ENCODE results near the gene STRADB.

Gene STRADB

DNA sequence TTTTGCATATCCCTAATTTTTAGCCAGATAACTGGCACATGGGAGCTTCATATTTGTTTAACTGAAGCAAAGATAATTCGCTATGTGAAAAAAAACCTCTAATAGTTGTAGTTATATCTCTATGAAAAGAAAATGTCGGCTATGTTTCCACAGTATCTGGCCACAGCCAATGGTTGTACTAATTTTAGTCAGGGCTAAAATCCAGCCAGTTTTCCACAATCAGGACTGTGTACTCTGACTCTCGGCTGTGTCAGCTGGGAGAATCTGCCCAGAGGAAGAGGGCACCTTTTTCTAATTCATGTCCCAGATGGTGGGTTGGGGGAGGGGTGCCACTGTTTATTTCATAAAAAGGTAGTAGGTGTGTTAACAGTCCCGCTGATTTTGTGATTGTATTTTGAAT lies 38.8 kb downstream of the STRADB start:
- Mint-ChIP-seq H3K27me3 (peaks cover 7 to 19% of the 10 kb centered on the region in 2 donors), H3K4me1 (ENCODE audit: low read depth in 2 of 2) (no peaks in the 10 kb centered on the region), H3K27ac (no peak overlapping the region), H3K9me3 (no peaks in the 10 kb centered on the region), H3K36me3 (ENCODE audit: insufficient read depth) (no peaks in the 10 kb centered on the region), H3K4me3 (no peak overlapping the region)
- ATAC-seq (replicated peaks) (no peak), DNase-seq (no peak)

DNA sequence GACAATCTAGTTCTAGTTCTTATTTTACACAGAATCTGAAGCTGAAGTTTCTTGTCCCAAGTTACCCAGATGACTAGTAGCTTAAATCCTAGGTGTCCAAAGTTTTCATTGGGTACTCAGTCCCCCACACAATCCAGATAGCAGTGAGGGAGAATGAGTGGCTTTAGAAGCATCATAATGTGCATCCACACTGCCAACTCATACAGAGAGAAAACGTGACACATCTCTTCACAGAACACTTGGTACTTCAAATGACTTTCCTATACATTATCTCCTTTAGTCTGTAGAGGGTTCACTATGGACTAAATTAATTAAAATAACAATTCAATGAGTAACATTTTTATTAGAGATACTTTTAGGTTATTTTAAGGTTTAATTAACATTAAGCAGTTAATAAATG lies 45.2 kb downstream of the STRADB start:
- Mint-ChIP-seq H3K36me3 (ENCODE audit: insufficient read depth) (no peaks in the 10 kb centered on the region), H3K4me1 (ENCODE audit: low read depth in 2 of 2) (no peaks in the 10 kb centered on the region), H3K9me3 (no peaks in the 10 kb centered on the region), H3K4me3 (no peak overlapping the region), H3K27ac (no peak overlapping the region), H3K27me3 (peaks cover 18 to 20% of the 10 kb centered on the region in 2 donors)
- DNase-seq, result no peak
- no peak for ATAC-seq (replicated peaks)

DNA sequence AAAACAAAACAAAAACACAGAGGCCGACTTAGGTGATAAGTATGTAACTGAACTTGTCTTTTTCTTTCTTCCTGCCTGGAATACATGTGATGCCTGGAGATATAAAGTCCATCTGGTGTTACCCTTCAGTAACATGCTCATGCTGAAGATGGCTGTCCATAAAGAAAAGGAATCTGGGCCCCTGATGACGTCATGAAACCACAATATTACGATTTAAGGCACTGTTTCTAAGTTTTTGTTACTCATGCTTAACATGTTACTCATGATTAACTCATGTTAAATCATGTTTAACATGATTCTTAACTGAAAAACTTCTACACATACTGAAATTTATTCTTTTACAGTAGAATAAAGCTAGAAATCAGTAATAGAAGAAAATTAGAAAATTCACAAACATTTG lies 49.0 kb downstream of the STRADB start:
- no peak for ATAC-seq (replicated peaks)
- Mint-ChIP-seq H3K4me1 (ENCODE audit: low read depth in 2 of 2) (no peaks in the 10 kb centered on the region), H3K27me3 (peaks cover 15 to 18% of the 10 kb centered on the region in 2 donors), H3K27ac (no peak overlapping the region), H3K4me3 (no peak overlapping the region), H3K36me3 (ENCODE audit: insufficient read depth) (no peaks in the 10 kb centered on the region), H3K9me3 (peaks cover 0 to 13% of the 10 kb centered on the region in 2 donors)
- no peak for DNase-seq

DNA sequence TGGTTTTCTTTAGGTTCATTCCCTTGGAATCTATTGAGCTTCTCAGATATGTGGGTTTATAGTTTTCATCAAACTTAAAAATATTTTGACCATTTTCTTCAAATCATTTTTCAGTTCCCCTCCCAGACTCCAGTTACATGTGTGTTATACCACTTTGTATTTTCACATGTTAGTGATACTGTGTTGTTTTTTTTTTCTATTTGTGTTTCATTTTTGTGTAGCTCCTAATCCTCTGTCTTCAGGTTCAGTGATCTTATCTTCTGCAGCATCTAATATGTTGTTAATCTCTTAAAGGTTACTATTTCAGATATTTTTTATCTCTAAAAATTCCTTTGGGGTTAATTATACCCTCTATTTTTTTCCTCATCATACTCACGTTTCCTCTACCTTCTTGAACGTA lies 51.2 kb downstream of the STRADB start:
- Mint-ChIP-seq H3K27ac (no peak overlapping the region), H3K36me3 (ENCODE audit: insufficient read depth) (no peaks in the 10 kb centered on the region), H3K9me3 (peaks cover 0 to 13% of the 10 kb centered on the region in 2 donors), H3K27me3 (peaks cover 11 to 14% of the 10 kb centered on the region in 2 donors), H3K4me1 (ENCODE audit: low read depth in 2 of 2) (no peaks in the 10 kb centered on the region), H3K4me3 (no peak overlapping the region)
- no peak for DNase-seq
- no peak for ATAC-seq (replicated peaks)

DNA sequence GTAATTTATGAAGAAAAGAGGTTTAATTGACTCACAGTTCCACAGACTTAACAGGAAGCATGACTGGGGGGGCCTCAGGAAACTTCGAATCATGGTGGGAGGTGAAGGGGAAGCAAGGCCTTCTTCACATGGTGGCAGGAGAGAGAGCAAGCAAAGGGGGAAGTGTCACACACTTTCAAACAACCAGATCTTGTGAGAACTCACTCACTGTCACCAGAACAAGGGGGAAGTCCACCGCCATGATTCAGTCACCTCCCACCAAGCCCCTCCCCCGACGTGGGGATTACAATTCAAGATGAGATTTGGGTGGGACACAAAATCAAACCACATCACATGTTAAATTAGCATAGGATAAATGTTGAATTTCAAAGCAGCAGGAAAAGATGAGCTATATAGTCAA lies 56.2 kb downstream of the STRADB start:
- ATAC-seq (replicated peaks) (no peak), DNase-seq (no peak)
- H3K9me3 Mint-ChIP-seq, result peaks cover 0 to 10% of the 10 kb centered on the region in 2 donors
- no peaks in the 10 kb centered on the region for H3K36me3 Mint-ChIP-seq (ENCODE audit: insufficient read depth)
- H3K4me3 Mint-ChIP-seq, result no peak overlapping the region
- no peak overlapping the region for H3K27ac Mint-ChIP-seq
- H3K27me3 Mint-ChIP-seq, result peaks cover 0 to 6% of the 10 kb centered on the region in 2 donors
- no peaks in the 10 kb centered on the region for H3K4me1 Mint-ChIP-seq (ENCODE audit: low read depth in 2 of 2)

DNA sequence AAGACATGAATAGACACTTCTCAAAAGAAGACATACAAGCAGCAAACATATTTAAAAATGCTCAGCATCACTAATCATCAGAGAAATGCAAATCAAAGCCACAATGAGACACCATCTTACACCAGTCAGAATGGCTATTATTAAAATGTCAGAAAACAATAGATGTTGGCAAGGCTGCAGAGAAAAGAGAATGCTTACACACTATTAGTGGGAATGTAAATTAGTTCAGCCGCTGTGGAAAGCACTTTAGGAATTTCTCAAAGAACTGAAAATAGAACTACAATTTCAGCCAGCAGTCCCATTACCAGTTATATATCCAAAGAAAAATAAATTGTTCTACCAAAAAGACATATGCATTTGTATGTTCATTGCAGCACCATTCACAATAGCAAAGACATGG lies 61.7 kb downstream of the STRADB start:
- no peaks in the 10 kb centered on the region for H3K9me3 Mint-ChIP-seq
- H3K27ac Mint-ChIP-seq, result peak overlapping the region in 1 of 2 donors; percentile 20
- DNase-seq, result no peak
- H3K36me3 Mint-ChIP-seq (ENCODE audit: insufficient read depth), result no peaks in the 10 kb centered on the region
- no peak overlapping the region for H3K4me3 Mint-ChIP-seq
- H3K4me1 Mint-ChIP-seq (ENCODE audit: low read depth in 2 of 2), result no peaks in the 10 kb centered on the region
- H3K27me3 Mint-ChIP-seq, result peaks cover 0 to 8% of the 10 kb centered on the region in 2 donors
- no peak for ATAC-seq (replicated peaks)

DNA sequence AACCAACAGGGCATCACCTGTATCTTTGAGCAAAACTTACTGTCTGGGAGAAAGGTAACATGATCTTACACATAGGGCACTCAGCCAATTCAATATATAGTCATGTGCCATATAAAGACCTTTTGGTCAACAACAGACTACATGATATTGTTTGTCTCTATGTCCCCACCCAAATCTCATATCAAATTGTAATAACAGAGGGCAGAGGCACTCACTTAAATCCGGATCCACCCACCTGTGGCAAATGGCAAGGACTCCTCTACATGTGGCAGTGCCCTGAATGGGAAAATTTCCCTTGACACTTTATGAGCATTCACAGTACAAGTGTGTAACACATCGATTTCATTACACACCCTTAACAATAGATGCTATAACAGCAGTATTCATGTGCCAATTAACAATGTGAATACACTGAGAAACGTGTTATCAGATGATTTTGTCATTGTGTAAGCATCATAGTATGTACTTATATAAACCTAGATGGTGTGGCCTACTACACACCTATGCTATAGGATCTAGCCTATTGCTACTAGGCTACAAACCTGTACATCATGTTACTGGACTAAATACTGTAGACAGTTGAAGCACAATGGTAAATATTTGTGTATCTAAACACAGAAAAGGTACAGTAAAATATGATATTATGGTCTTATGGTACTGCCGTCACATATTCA lies 64.2 kb downstream of the STRADB start:
- Mint-ChIP-seq H3K36me3 (ENCODE audit: insufficient read depth) (peaks cover 4% of the 10 kb centered on the region), H3K4me3 (no peak overlapping the region), H3K27ac (no peak overlapping the region), H3K9me3 (peaks cover 7 to 13% of the 10 kb centered on the region in 2 donors), H3K4me1 (ENCODE audit: low read depth in 2 of 2) (no peaks in the 10 kb centered on the region), H3K27me3 (peaks cover 0 to 24% of the 10 kb centered on the region in 2 donors)
- ATAC-seq (replicated peaks) (no peak), DNase-seq (no peak)

DNA sequence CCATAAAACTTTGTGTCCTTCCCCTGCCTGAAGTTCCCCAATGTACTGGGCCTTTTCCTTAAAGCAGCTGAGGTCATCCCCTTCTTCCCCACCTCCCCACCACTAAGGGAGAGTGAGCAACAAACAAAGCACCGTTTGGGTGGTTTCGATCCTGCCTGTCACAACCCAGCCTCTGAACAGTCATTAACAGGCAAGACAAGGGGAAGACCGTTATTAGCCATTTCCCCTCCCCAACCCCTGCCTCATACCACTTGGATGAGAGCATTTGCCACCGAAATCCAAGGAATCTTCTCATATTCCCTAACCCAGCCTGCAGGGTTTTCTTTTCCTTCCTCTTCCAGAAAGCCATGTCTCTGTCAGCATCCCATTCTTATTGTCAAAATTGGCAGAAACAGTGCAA lies 65.6 kb downstream of the STRADB start:
- no peak overlapping the region for H3K4me3 Mint-ChIP-seq
- peaks cover 7 to 13% of the 10 kb centered on the region in 2 donors for H3K9me3 Mint-ChIP-seq
- ATAC-seq (replicated peaks), result no peak
- no peak for DNase-seq
- H3K27me3 Mint-ChIP-seq, result peaks cover 0 to 31% of the 10 kb centered on the region in 2 donors
- H3K4me1 Mint-ChIP-seq (ENCODE audit: low read depth in 2 of 2), result no peaks in the 10 kb centered on the region
- H3K36me3 Mint-ChIP-seq (ENCODE audit: insufficient read depth), result peaks cover 4% of the 10 kb centered on the region
- H3K27ac Mint-ChIP-seq, result no peak overlapping the region

DNA sequence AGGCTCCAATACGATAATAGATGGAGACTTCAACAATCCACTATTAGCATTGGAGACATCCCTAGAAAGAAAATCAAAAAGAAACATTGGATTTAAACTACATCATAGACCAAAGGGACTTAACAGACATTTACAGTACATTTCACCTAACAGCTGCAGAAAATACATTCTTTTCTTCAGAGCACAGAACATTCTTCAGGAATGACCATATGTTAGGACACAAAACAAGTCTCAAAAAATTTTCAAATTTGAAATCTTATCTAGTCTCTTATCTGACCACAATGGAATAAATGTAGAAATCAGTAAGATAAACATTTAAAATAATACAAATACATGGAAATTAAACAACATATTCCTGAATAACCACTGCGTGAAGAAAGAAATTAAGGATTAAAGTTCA lies 68.7 kb downstream of the STRADB start:
- no peak for DNase-seq
- Mint-ChIP-seq H3K9me3 (peaks cover 7 to 20% of the 10 kb centered on the region in 2 donors), H3K27ac (peak overlapping the region in 1 of 2 donors; percentile 78), H3K4me3 (no peak overlapping the region), H3K4me1 (ENCODE audit: low read depth in 2 of 2) (peaks cover under 1 to 5% of the 10 kb centered on the region in 2 donors), H3K27me3 (peaks cover 0 to 47% of the 10 kb centered on the region in 2 donors), H3K36me3 (ENCODE audit: insufficient read depth) (peaks cover 7% of the 10 kb centered on the region)
- ATAC-seq (replicated peaks), result no peak

DNA sequence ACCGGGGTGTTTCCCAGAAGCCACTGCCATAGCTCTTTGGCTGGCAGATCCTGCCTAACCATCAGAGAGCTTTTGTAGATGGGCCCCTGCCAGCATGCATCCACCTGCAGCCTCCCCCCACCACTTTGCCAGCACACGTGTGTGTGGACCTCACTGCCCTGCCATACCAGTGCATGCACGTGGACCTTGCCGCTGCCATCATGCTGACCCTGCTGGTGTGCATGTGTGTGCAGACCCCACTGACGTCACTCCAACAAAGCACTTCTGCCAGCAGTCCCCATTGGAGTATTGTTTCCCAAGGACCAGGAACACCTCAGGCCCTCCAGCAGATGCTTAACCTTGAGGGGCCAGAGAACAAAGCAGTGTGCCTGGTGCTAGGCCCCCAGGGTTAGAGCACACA lies 71.4 kb downstream of the STRADB start:
- Mint-ChIP-seq H3K9me3 (peaks cover 7 to 33% of the 10 kb centered on the region in 2 donors), H3K27me3 (peaks cover 0 to 48% of the 10 kb centered on the region in 2 donors), H3K4me1 (ENCODE audit: low read depth in 2 of 2) (peaks cover 5 to 13% of the 10 kb centered on the region in 2 donors), H3K4me3 (no peak overlapping the region), H3K27ac (no peak overlapping the region), H3K36me3 (ENCODE audit: insufficient read depth) (peaks cover 10% of the 10 kb centered on the region)
- no peak for DNase-seq
- no peak for ATAC-seq (replicated peaks)

DNA sequence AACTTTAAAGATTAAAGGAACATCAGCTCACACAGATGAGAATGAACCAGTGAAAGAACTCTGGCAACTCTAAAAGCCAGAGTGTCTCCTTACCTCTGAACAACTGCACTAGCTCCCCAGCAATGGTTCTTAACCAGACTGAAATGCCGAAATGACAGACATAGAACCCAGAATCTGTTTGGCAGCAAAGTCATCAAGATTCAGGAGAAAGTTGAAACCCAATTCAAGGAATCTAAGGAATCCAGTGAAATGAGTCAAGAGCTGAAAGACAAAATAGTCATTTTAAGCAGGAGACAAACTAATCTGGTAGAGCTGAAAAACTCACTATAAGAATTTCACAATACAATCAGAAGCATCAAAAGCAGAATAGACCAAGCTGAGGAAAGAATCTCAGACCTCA lies 72.0 kb downstream of the STRADB start:
- H3K27me3 Mint-ChIP-seq, result peaks cover 0 to 48% of the 10 kb centered on the region in 2 donors
- peaks cover 5 to 13% of the 10 kb centered on the region in 2 donors for H3K4me1 Mint-ChIP-seq (ENCODE audit: low read depth in 2 of 2)
- ATAC-seq (replicated peaks) (no peak), DNase-seq (no peak)
- no peak overlapping the region for H3K27ac Mint-ChIP-seq
- H3K4me3 Mint-ChIP-seq, result no peak overlapping the region
- peaks cover 9 to 37% of the 10 kb centered on the region in 2 donors for H3K9me3 Mint-ChIP-seq
- peaks cover 10% of the 10 kb centered on the region for H3K36me3 Mint-ChIP-seq (ENCODE audit: insufficient read depth)

Data from effector memory CD8-positive, alpha-beta T cell (primary cell).